ENCODE data around the gene PIK3R6.

DNA sequence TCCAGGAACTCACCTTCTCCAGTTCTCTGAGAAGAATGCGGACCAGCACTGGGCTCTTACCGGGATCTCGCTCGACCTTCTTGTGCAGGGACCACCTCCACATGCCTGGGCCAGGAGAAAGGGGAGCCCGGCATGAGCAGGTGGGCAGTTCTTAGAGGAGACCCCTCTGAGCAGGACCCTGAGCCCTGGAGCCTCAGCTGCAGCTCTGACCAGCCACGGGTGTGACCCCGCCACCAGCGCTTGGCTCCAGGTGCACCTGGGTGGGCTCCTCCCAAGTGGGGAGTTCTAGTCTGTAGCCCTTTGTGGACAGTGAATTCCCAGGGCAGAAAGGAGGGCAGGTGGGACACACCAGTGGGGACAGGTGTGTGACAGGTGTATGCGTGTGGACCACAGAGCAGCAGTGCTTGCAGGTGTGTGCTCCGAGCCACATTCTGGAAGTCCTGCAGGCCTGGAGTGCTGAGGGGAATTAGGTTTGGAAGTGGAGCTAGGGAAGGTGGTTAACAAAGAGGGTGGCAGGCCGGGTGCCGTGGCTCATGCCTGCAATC lies 28.9 kb downstream of the PIK3R6 start:
- TF ChIP-seq, protein P1, sequence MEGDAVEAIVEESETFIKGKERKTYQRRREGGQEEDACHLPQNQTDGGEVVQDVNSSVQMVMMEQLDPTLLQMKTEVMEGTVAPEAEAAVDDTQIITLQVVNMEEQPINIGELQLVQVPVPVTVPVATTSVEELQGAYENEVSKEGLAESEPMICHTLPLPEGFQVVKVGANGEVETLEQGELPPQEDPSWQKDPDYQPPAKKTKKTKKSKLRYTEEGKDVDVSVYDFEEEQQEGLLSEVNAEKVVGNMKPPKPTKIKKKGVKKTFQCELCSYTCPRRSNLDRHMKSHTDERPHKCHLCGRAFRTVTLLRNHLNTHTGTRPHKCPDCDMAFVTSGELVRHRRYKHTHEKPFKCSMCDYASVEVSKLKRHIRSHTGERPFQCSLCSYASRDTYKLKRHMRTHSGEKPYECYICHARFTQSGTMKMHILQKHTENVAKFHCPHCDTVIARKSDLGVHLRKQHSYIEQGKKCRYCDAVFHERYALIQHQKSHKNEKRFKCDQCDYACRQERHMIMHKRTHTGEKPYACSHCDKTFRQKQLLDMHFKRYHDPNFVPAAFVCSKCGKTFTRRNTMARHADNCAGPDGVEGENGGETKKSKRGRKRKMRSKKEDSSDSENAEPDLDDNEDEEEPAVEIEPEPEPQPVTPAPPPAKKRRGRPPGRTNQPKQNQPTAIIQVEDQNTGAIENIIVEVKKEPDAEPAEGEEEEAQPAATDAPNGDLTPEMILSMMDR (IDR thresholded peaks at IDR 0.05), result no peak
- TF ChIP-seq USF2 (IDR thresholded peaks at IDR 0.05; ENCODE audit: borderline replicate concordance, low read depth, low read length), result no peak
- TF ChIP-seq REST (IDR thresholded peaks at IDR 0.05; ENCODE audit: low read depth, low read length), result no peak
- TF ChIP-seq RCOR1 (IDR thresholded peaks at IDR 0.05; ENCODE audit: low read length), result no peak
- TF ChIP-seq RFX5 (IDR thresholded peaks at IDR 0.05; ENCODE audit: low read length), result no peak
- no peak for TF ChIP-seq MAX (IDR thresholded peaks at IDR 0.05; ENCODE audit: low read depth)
- TF ChIP-seq CHD2 (IDR thresholded peaks at IDR 0.05; ENCODE audit: low read length, partially characterized antibody), result no peak
- TF ChIP-seq MXI1 (IDR thresholded peaks at IDR 0.05; ENCODE audit: low read depth, low read length), result no peak
- no peak for TF ChIP-seq TEAD4 (IDR thresholded peaks at IDR 0.05; ENCODE audit: borderline replicate concordance, insufficient read depth)
- TF ChIP-seq RXRA (IDR thresholded peaks at IDR 0.05; ENCODE audit: borderline replicate concordance, low read depth), result no peak
- no peak for TF ChIP-seq JUND (IDR thresholded peaks at IDR 0.05)
- no peak for TF ChIP-seq TAF1 (IDR thresholded peaks at IDR 0.05; ENCODE audit: borderline replicate concordance, low read depth, low read length)
